ENCODE data around the gene NLGN2.
A peak's percentile ranks its signal among the peaks of the same experiment; 100 is the strongest.

Gene NLGN2

GRCh38 chr17:7415784-7416183 is 8.1 kb downstream of the NLGN2 start:
- no peak for DNase-seq

GRCh38 chr17:7416323-7416722 is 8.7 kb downstream of the NLGN2 start:
- DNase-seq = no peak

GRCh38 chr17:7417056-7417655 is 9.5 kb downstream of the NLGN2 start:
- no peak for DNase-seq

GRCh38 chr17:7418472-7419152 is 11.0 kb downstream of the NLGN2 start:
- no peak for DNase-seq

- DNase-seq = no peak
These were observed 12.4 kb downstream of the NLGN2 start, which contains the start of gene SPEM1 for GRCh38 chr17:7419819-7420610. TSS of gene SPEM1 (plus strand) at chr17:7420324. CDS start at chr17:7420385, 61 bp downstream.

- DNase-seq = no peak
These were observed 13.5 kb downstream of the NLGN2 start for GRCh38 chr17:7421186-7421585.

GRCh38 chr17:7423679-7424078 is 16.0 kb downstream of the NLGN2 start:
- DNase-seq = no peak

- DNase-seq = no peak
These were observed 17.7 kb downstream of the NLGN2 start, which contains the start of gene SPEM2 for GRCh38 chr17:7425316-7425715. TSS of gene SPEM2 (plus strand) at chr17:7425616. CDS start at chr17:7425689, 73 bp downstream.

GRCh38 chr17:7425756-7426155 is 18.1 kb downstream of the NLGN2 start:
- DNase-seq = no peak

- no peak for DNase-seq
These were observed 18.7 kb downstream of the NLGN2 start for GRCh38 chr17:7426203-7426863.

- DNase-seq = no peak
These were observed 19.3 kb downstream of the NLGN2 start for GRCh38 chr17:7426896-7427489.

- no peak for DNase-seq
These were observed 19.9 kb downstream of the NLGN2 start for GRCh38 chr17:7427549-7427948.

- DNase-seq = no peak
These were observed 20.9 kb downstream of the NLGN2 start, which contains the start of gene SPEM3 for GRCh38 chr17:7428557-7428956. TSS of gene SPEM3 (plus strand) at chr17:7428857. CDS start at chr17:7428903, 46 bp downstream.

- no peak for DNase-seq
These were observed 22.1 kb downstream of the NLGN2 start for GRCh38 chr17:7429722-7430121.

- DNase-seq = no peak
These were observed 23.6 kb downstream of the NLGN2 start for GRCh38 chr17:7431231-7431630.

GRCh38 chr17:7432296-7432695 is 24.7 kb downstream of the NLGN2 start:
- DNase-seq = no peak

GRCh38 chr17:7435676-7436555 is 28.3 kb downstream of the NLGN2 start:
- DNase-seq = no peak

GRCh38 chr17:7436556-7437368 is 29.1 kb downstream of the NLGN2 start:
- peak; percentile 67 for DNase-seq

GRCh38 chr17:7437369-7437863 is 29.8 kb downstream of the NLGN2 start:
- no peak for DNase-seq

GRCh38 chr17:7437950-7438614 is 30.4 kb downstream of the NLGN2 start:
- no peak for DNase-seq
